Adrenal gland (tissue), 12 donors: ENCODE results near the gene KCNAB2. TPM values are rescaled to one million over a fixed set of nuclear protein-coding genes. Genes with fewer than 3 reads are reported as not detected.

Experiments used
- DNase-seq, 7 donors: peaks; one replicate each; pipeline ENCODE4 v3.0.0-alpha.2; 2019 to 2020
- H3K27ac ChIP-seq, 5 donors: fragments of 200-600 bp; sonication (generic) in 4 of 5; 1 replicate in 3 of 5; 2 replicates in 2 of 5; pipeline versions ENCODE4 v1.5.1 to v1.8.0; 2016 to 2020; ENCODE audit warnings: mild to moderate bottlenecking in 1 of 5
- H3K27me3 ChIP-seq: fragments of 200-600 bp; 2 replicates; pipeline ENCODE4 v1.8.0; 2021
- H3K36me3 ChIP-seq, 2 donors: fragments of 200-600 bp; replicated peaks in 1 of 2; 1 replicate in 1 of 2; 2 replicates in 1 of 2; pipeline versions ENCODE4 v1.5.1 to v1.8.0; 2018 to 2022
- H3K4me1 ChIP-seq, 2 donors: fragments of 200-600 bp; replicated peaks in 1 of 2; 1 replicate in 1 of 2; 2 replicates in 1 of 2; pipeline versions ENCODE4 v1.5.1 to v1.8.0; 2018 to 2021
- H3K4me3 ChIP-seq, 4 donors: fragments of 200-600 bp; sonication (generic) in 3 of 4; one replicate each; pipeline ENCODE4 v1.5.1; 2016 to 2018
- H3K9me3 ChIP-seq, 3 donors: fragments of 200-600 bp; sonication (generic) in 1 of 3; replicated peaks in 1 of 3; 1 replicate in 2 of 3; 2 replicates in 1 of 3; pipeline versions ENCODE4 v1.5.1 to v1.8.0; 2016 to 2021
- CTCF ChIP-seq, 6 experiments: fragments of 450-650 bp in 4 of 6; fragments of 200-600 bp in 2 of 6; sonication (generic) in 1 of 6; IDR thresholded peaks; 1 replicate in 5 of 6; 2 replicates in 1 of 6; pipeline versions ENCODE4 v1.5.1 to v1.8.0; 2016 to 2021; ENCODE audit warnings: antibody characterized with exemption in 6 of 6, mild to moderate bottlenecking in 2 of 6, moderate library complexity in 1 of 6
- POLR2A ChIP-seq, 2 donors: fragments of 450-650 bp; IDR thresholded peaks; one replicate each; pipeline ENCODE4 v1.6.1; 2017; ENCODE audit warnings: antibody characterized with exemption in 2 of 2, mild to moderate bottlenecking in 2 of 2, moderate library complexity in 1 of 2
- WGBS, 4 donors: extraction: QIAGEN DNeasy Blood & Tissue Kit in 2 of 4; methylation state at CpG; one replicate each; pipeline versions ENCODE4 v1.1.5 to v1.1.7; 2013 to 2017; 5-methylcytosine and 5-hydroxymethylcytosine counted together
- intact Hi-C, 2 donors: fragments of 100-400 bp; cut with DNase I; formaldehyde crosslinking; loops; one replicate each; pipeline versions ENCODE4 v1.14.1 to v1.15.0; 2022 to 2023
- polyA plus RNA-seq, 3 donors: library from polyadenylated mRNA; stranded (reverse); fragments of 200-250 nt in 2 of 3; fragments of 350-450 nt in 1 of 3; fragmentation: Illumina TruSeq in 1 of 3; extraction: RNeasy Lipid Tissue Mini Kit (QIAGEN cat#74804) in 1 of 3; gene quantifications; one replicate each; pipeline ENCODE4 v1.2.3, GENCODE V29; 2013 to 2014
- total RNA-seq, 9 donors: library from RNA; depleted of rRNA in 4 of 9; stranded (reverse); fragments of >200 nt in 4 of 9; fragments of 120-200 nt in 1 of 9; fragmentation: NEBNext Ultra II Directional in 1 of 9; extraction: Animal tissue kit (Norgen Biotek cat#: 25700) in 1 of 9; gene quantifications; one replicate each; pipeline versions ENCODE4 v1.1.0 to v1.2.4, GENCODE V29; 2013 to 2023
- donor health status: healthy with polysubstance abuse.
- donor health status: Bipolar disorder and iron deficiency.
- donor health status: DM: yes; HTN: yes; CAD: no.
- donor health status: DM: no; HTN: no; CAD: no.
- donor health status: DM: no; HTN: no; CAD: no.
- donor health status: DM: yes; HTN: yes; CAD: no.

The KCNAB2 gene
- total and polyA plus RNA-seq, 12 donors, result 2.2 to 48.0 (median 16.8) TPM

- no peak for TF ChIP-seq POLR2A (IDR thresholded peaks at IDR 0.05)
- TF ChIP-seq CTCF (IDR thresholded peaks at IDR 0.05), result no peak
Observed at GRCh38 chr1:6117624-6118023, 71.9 kb downstream of the KCNAB2 start.

GRCh38 chr1:6118415-6118814 lies 72.7 kb downstream of the KCNAB2 start:
- Histone ChIP-seq H3K36me3 (no peaks in the 10 kb centered on the region), H3K4me1 (no peaks in the 10 kb centered on the region), H3K9me3 (no peaks in the 10 kb centered on the region), H3K27me3 (no peaks in the 10 kb centered on the region), H3K27ac (no peak overlapping the region), H3K4me3 (no peak overlapping the region)
- intact Hi-C loops, result no loop called here
- WGBS, 4 donors, result 71 to 79% (median 74%) methylated on average over 3 of the region's 3 CpGs
- DNase-seq, result no peak
- TF ChIP-seq POLR2A (IDR thresholded peaks at IDR 0.05) (no peak), CTCF (IDR thresholded peaks at IDR 0.05) (no peak)

More at GRCh38 chr1:6117624-6118023, 71.9 kb downstream of the KCNAB2 start:
- Histone ChIP-seq H3K4me3 (no peak overlapping the region), H3K36me3 (no peaks in the 10 kb centered on the region), H3K27ac (no peak overlapping the region), H3K9me3 (no peaks in the 10 kb centered on the region), H3K27me3 (no peaks in the 10 kb centered on the region), H3K4me1 (no peaks in the 10 kb centered on the region)
- intact Hi-C loops, result no loop called here
- DNase-seq, result no peak

GRCh38 chr1:6121021-6121421 lies 75.3 kb downstream of the KCNAB2 start:
- WGBS, 4 donors, result 80 to 92% (median 87%) methylated on average over 7 to 18 of the region's 18 CpGs

GRCh38 chr1:6121651-6122370 lies 76.1 kb downstream of the KCNAB2 start:
- 83 to 94% (median 91%) methylated on average over 12 to 17 of the region's 17 CpGs for WGBS, 4 donors
- Histone ChIP-seq H3K4me3 (no peak overlapping the region), H3K9me3 (no peaks in the 10 kb centered on the region), H3K4me1 (no peaks in the 10 kb centered on the region), H3K27me3 (no peaks in the 10 kb centered on the region), H3K27ac (no peak overlapping the region), H3K36me3 (no peaks in the 10 kb centered on the region)
- TF ChIP-seq CTCF (IDR thresholded peaks at IDR 0.05), result no peak
- TF ChIP-seq POLR2A (IDR thresholded peaks at IDR 0.05), result no peak
- intact Hi-C loops, result no loop called here
- DNase-seq, result no peak

More at GRCh38 chr1:6121021-6121421, 75.3 kb downstream of the KCNAB2 start:
- TF ChIP-seq POLR2A (IDR thresholded peaks at IDR 0.05) (no peak), CTCF (IDR thresholded peaks at IDR 0.05) (no peak)
- H3K27ac ChIP-seq, result no peak overlapping the region
- no peaks in the 10 kb centered on the region for H3K27me3 ChIP-seq
- no peaks in the 10 kb centered on the region for H3K4me1 ChIP-seq
- H3K36me3 ChIP-seq, result no peaks in the 10 kb centered on the region
- no peaks in the 10 kb centered on the region for H3K9me3 ChIP-seq
- DNase-seq, result no peak
- intact Hi-C loops, result no loop called here
- H3K4me3 ChIP-seq, result no peak overlapping the region
